GM18870 (cell line): ENCODE measurements around the gene SMIM10L2A.
"Not testable (repeated sequence)": the region's sequence is repeated elsewhere in the genome, so short reads cannot be mapped to it uniquely, and the experiment has no call there.

ENCODE experiments used
- ATAC-seq: cut with Tn5 transposase; IDR thresholded peaks from one replicate; pipeline ENCODE4 v1.9.1; 2021; ENCODE audit warnings: moderate library complexity; ENCODE audit not compliant: unreplicated experiment

SMIM10L2A gene

GRCh38 chrX:135449637-135450550, 28.1 kb downstream of the SMIM10L2A start:
- no peak for ATAC-seq

- no peak for ATAC-seq
These were observed 31.6 kb downstream of the SMIM10L2A start for GRCh38 chrX:135453381-135453780.

GRCh38 chrX:135454816-135455215, 33.1 kb downstream of the SMIM10L2A start:
- ATAC-seq: no peak

GRCh38 chrX:135461756-135462155, 40.0 kb downstream of the SMIM10L2A start:
- ATAC-seq: not testable (repeated sequence)

- no peak for ATAC-seq
These were observed 42.2 kb downstream of the SMIM10L2A start for GRCh38 chrX:135463937-135464336.

- ATAC-seq: no peak
These were observed 54.6 kb downstream of the SMIM10L2A start for GRCh38 chrX:135476378-135476777.

- no peak for ATAC-seq
These were observed 55.8 kb downstream of the SMIM10L2A start for GRCh38 chrX:135477576-135477975.
